ENCODE results near the gene CAMK1D. TPM values are rescaled to one million over a fixed set of nuclear protein-coding genes. Genes with fewer than 3 reads are reported as not detected.
A peak's percentile ranks its signal among the peaks of the same experiment; 100 is the strongest.

The CAMK1D gene
- total RNA-seq, 2 experiments from 2014 or later, result 28.8 to 35.3 TPM

DNA sequence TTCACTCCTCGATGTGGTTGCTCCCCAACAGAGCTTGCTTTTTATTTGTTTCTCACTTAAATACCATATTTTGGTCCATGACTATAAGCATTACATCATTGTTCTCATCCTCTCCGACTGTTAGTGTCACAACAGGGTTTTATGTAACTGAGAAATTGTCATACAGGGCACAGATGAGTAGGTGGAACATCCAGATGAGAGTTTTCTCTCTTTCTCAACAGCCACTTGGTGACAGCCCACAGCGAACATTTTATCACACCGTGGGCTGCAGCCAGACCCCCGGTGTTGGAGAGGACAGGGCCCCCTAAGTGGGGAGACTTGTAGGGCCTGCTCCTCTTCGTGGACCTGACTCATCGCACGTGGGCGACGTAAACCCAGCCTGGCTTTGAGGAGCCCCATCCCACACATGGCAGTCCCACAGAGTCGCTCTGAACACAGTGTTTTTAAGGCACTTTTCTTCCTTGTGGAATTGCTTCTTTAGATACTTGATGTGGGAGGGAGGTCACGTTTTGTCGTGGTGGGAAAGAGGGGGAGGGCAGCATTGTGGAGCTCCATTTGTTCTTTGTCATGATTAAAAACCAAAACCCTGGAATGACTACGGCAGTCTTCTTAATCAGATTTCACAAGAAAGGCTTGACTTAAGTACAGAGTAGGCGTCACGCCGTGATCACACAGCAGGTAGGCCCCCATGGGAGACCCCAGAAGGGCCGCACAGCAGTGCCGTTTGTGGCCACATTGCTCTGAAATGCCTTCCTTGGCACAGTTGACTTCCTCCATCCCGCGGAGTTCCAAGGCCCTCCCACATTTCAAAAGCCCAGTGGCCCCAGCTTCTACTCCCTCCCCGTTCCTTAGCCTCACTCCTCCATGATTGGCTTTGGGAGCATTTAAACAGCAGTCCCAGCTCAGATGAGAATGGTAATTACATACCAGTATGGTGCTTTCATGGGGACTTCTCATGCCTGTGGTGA is 431.6 kb downstream of the CAMK1D start:
- H3K4me3 ChIP-seq (ENCODE audit: low read length), result no peak overlapping the region
- CTCF ChIA-PET, result no interaction called here

DNA sequence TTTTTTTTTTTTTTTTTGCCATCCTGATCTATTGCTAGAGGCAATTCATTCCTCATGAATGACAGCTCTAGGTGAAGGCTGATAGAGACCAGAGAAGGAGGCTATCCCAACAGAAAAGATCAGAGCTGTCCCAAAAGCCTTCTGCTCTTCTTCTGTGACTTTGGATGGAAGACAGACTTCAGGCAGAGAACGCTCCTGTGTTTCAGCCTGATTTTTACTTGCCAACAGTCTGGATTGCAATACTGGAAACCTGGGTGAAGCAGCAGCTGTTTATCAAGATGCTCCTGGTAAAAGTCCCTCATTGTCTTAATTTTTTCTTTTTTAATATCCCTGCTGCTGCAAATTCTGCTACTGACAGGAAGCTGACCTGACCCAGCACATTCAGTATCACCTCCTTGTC is 432.6 kb downstream of the CAMK1D start:
- Mint-ChIP-seq H3K4me1 (ENCODE audit: low read depth) (no peaks in the 10 kb centered on the region), H3K27me3 (no peaks in the 10 kb centered on the region), H3K36me3 (ENCODE audit: low read depth) (peaks cover 49% of the 10 kb centered on the region), H3K9me3 (no peaks in the 10 kb centered on the region), H3K4me3 (no peak overlapping the region), H3K27ac (no peak overlapping the region)
- no peak overlapping the region for H3K27ac ChIP-seq (ENCODE audit: low read depth in 1 of 2, low read length in 2 of 2)
- TF ChIP-seq, protein P1, sequence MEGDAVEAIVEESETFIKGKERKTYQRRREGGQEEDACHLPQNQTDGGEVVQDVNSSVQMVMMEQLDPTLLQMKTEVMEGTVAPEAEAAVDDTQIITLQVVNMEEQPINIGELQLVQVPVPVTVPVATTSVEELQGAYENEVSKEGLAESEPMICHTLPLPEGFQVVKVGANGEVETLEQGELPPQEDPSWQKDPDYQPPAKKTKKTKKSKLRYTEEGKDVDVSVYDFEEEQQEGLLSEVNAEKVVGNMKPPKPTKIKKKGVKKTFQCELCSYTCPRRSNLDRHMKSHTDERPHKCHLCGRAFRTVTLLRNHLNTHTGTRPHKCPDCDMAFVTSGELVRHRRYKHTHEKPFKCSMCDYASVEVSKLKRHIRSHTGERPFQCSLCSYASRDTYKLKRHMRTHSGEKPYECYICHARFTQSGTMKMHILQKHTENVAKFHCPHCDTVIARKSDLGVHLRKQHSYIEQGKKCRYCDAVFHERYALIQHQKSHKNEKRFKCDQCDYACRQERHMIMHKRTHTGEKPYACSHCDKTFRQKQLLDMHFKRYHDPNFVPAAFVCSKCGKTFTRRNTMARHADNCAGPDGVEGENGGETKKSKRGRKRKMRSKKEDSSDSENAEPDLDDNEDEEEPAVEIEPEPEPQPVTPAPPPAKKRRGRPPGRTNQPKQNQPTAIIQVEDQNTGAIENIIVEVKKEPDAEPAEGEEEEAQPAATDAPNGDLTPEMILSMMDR (IDR thresholded peaks at IDR 0.05), result no peak
- H3K4me3 ChIP-seq (ENCODE audit: low read length), result no peak overlapping the region
- ATAC-seq (ENCODE audit: poor library complexity) (no peak), DNase-seq (no peak)
- no peaks in the 10 kb centered on the region for H3K27me3 ChIP-seq (ENCODE audit: control insufficient read depth in 1 of 2, insufficient read depth in 2 of 2, low read length in 2 of 2)
- H3K9me3 ChIP-seq (ENCODE audit: control insufficient read depth in 1 of 2, insufficient read depth in 1 of 2, low read length in 2 of 2), result no peaks in the 10 kb centered on the region
- intact Hi-C loops (cut with DNase I, micrococcal nuclease), result loop anchor here in 1 of 2 experiments (10.0 kb wide), 1 partner anchor 313 kb away; no protein-coding TSS in a partner anchor
- H3K4me1 ChIP-seq (ENCODE audit: insufficient read depth, low read length), result no peaks in the 10 kb centered on the region
- POLR2A ChIA-PET, result no interaction called here
- peaks cover 3% of the 10 kb centered on the region for H3K36me3 ChIP-seq (ENCODE audit: insufficient read depth, low read length)
- CTCF ChIA-PET, result interaction anchor here (0.6 kb wide), 1 partner anchor 842 kb away, joined by 4 read pairs; no protein-coding TSS in a partner anchor

More for the DNA sequence above, 431.6 kb downstream of the CAMK1D start:
- DNase-seq (no peak), ATAC-seq (ENCODE audit: poor library complexity) (no peak)
- H3K27me3 ChIP-seq (ENCODE audit: control insufficient read depth in 1 of 2, insufficient read depth in 2 of 2, low read length in 2 of 2), result no peaks in the 10 kb centered on the region
- POLR2A ChIA-PET, result no interaction called here
- no peak overlapping the region for H3K27ac ChIP-seq (ENCODE audit: low read depth in 1 of 2, low read length in 2 of 2)
- no peaks in the 10 kb centered on the region for H3K9me3 ChIP-seq (ENCODE audit: control insufficient read depth in 1 of 2, insufficient read depth in 1 of 2, low read length in 2 of 2)
- H3K4me1 ChIP-seq (ENCODE audit: insufficient read depth, low read length), result no peaks in the 10 kb centered on the region
- TF ChIP-seq, protein P1 (IDR thresholded peaks at IDR 0.05), result no peak
- Mint-ChIP-seq H3K9me3 (no peaks in the 10 kb centered on the region), H3K27ac (no peak overlapping the region), H3K36me3 (ENCODE audit: low read depth) (peaks cover 47% of the 10 kb centered on the region), H3K4me3 (no peak overlapping the region), H3K27me3 (no peaks in the 10 kb centered on the region), H3K4me1 (ENCODE audit: low read depth) (no peaks in the 10 kb centered on the region)
- H3K36me3 ChIP-seq (ENCODE audit: insufficient read depth, low read length), result peaks cover 3% of the 10 kb centered on the region
- intact Hi-C loops (cut with DNase I, micrococcal nuclease), result loop anchor here in 1 of 2 experiments (10.0 kb wide), 1 partner anchor 314 kb away; no protein-coding TSS in a partner anchor

DNA sequence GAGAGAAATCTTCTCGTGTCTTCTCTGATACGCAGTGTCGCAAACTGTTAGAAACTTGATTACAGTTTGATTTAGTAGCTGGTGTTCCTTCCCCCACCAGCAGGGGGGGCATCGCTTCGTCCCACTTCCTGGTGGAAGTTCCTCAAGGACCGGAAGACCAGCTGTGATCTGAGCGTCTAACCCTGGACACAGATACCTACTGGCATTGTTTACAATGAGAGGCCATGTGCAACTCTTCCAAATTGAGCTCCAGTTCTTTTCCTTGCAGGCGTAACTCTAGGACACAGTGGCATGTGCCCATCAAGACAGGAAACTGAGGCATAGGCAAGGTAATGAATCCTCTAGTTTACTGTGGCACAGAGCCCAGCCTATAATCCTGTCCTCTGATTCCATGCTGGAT is 433.2 kb downstream of the CAMK1D start:
- Histone ChIP-seq H3K36me3 (ENCODE audit: insufficient read depth, low read length) (peaks cover 3% of the 10 kb centered on the region), H3K27ac (ENCODE audit: low read depth in 1 of 2, low read length in 2 of 2) (no peak overlapping the region), H3K4me1 (ENCODE audit: insufficient read depth, low read length) (no peaks in the 10 kb centered on the region), H3K4me3 (ENCODE audit: low read length) (no peak overlapping the region), H3K9me3 (ENCODE audit: control insufficient read depth in 1 of 2, insufficient read depth in 1 of 2, low read length in 2 of 2) (no peaks in the 10 kb centered on the region), H3K27me3 (ENCODE audit: control insufficient read depth in 1 of 2, insufficient read depth in 2 of 2, low read length in 2 of 2) (no peaks in the 10 kb centered on the region)
- intact Hi-C loops (cut with DNase I, micrococcal nuclease), result loop anchor here in 1 of 2 experiments (10.0 kb wide), 1 partner anchor 312 kb away; no protein-coding TSS in a partner anchor
- Mint-ChIP-seq H3K4me3 (no peak overlapping the region), H3K4me1 (ENCODE audit: low read depth) (no peaks in the 10 kb centered on the region), H3K36me3 (ENCODE audit: low read depth) (peaks cover 47% of the 10 kb centered on the region), H3K27ac (no peak overlapping the region), H3K27me3 (no peaks in the 10 kb centered on the region), H3K9me3 (no peaks in the 10 kb centered on the region)
- POLR2A ChIA-PET, result no interaction called here
- ATAC-seq (ENCODE audit: poor library complexity), result no peak
- CTCF ChIA-PET, result interaction anchor here (0.6 to 0.9 kb wide), 3 partner anchors 18 to 1290 kb away, joined by 3 to 4 read pairs (median 4); no protein-coding TSS in a partner anchor
- TF ChIP-seq, protein P1 (IDR thresholded peaks at IDR 0.05), result peak; percentile 61
- DNase-seq, result peak in 9 of 14 experiments; percentile 10 to 49 (median 30)

Data from CD4-positive, alpha-beta T cell (primary cell).